ENCODE measurements around the gene NFATC4. TPM values are rescaled to one million over a fixed set of nuclear protein-coding genes. Genes with fewer than 3 reads are reported as not detected.

NFATC4 gene
- total RNA-seq, 2 experiments from 2014 or later, result not detected

DNA sequence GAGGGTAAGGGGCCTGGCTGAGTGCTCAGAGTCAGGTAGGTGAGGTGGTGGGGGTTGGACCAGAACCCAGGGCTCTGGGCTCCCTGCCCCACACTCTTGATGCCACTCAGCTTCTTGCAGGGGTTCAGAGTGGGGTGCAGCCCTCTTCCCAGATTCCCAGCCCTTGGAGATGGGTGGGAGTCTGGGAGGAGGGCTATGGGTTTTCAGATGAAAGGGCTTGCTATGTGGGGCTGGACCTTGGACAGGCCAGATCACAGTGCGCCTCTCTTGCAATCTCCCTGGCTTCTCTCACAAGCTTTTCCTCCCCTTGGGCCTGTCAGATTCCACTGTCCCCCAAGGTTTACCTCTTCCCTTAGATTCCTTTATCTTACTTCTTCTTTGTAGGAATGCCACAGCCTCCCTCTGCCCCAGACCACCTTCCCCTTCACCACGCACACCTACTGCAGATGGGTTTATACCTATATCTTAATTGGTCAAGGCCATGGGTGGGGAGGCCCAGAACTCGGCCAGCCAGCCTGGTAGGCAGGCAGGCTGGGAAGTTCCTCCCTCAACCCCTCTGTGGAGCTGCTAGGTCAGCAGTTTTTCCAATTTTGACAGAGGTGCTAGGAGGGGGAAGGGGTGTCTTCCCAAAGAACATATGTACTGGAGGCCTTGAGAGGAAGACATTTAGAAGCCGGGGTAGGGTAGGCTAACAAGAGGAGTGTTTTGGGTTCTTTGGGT is 32.2 kb downstream of the NFATC4 start:
- POLR2A ChIA-PET, result no interaction called here
- ATAC-seq (ENCODE audit: low read depth) (no peak), DNase-seq (no peak)
- H3K27me3 Mint-ChIP-seq, result peaks cover 53% of the 10 kb centered on the region
- H3K9me3 Mint-ChIP-seq, result no peaks in the 10 kb centered on the region
- H3K27ac Mint-ChIP-seq, result no peak overlapping the region
- no peaks in the 10 kb centered on the region for H3K36me3 Mint-ChIP-seq
- H3K4me3 Mint-ChIP-seq, result peak overlapping the region; percentile 21
- H3K4me1 Mint-ChIP-seq, result peaks cover 9% of the 10 kb centered on the region

DNA sequence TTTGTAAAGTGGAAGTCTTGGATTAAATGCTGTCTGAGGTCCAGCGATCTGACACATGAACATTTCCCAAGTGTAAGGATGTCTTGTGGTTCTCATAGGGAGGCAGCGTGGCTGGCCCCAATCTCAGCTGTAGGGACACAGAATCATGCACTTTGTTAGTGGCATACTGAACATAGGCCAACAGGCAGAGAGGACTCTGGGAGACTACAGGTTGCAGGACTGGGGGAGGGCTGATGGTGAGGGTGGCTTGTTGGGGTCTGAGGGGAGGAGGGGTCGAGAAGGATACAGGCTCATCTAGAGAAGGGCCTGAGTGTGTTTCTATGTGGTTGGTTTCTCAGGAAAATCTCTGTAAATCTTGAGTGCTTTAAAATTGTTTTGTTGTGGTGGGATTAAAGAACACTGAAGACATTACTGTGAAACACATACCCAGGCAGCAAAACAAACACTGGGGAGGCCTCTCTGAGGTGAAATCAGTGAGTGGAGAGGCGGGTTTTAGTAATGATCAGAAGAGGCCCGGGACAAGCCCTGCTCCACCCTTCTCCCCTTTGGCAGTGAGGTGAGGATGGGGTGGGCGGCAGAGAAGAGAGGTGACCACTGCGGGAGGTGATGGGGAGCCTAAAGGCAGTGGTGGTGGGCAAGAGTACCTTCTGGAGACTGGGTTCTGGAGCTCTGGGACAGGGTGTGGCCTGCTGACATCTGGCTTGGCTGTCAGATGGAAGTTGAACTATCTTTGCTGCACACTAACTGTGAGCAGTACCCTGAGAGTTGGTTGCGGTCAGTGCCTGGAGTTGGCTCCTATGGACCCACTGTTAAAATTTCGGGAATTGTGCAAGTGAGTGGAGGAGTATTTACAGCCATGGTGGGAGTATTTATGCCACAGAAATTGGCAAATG is 34.1 kb downstream of the NFATC4 start:
- H3K9me3 Mint-ChIP-seq, result no peaks in the 10 kb centered on the region
- no peak overlapping the region for H3K27ac Mint-ChIP-seq
- no peaks in the 10 kb centered on the region for H3K36me3 Mint-ChIP-seq
- POLR2A ChIA-PET, result no interaction called here
- no peak for ATAC-seq (ENCODE audit: low read depth)
- peaks cover 55% of the 10 kb centered on the region for H3K27me3 Mint-ChIP-seq
- no peak overlapping the region for H3K4me3 Mint-ChIP-seq
- H3K4me1 Mint-ChIP-seq, result peaks cover 4% of the 10 kb centered on the region
- DNase-seq, result no peak

DNA sequence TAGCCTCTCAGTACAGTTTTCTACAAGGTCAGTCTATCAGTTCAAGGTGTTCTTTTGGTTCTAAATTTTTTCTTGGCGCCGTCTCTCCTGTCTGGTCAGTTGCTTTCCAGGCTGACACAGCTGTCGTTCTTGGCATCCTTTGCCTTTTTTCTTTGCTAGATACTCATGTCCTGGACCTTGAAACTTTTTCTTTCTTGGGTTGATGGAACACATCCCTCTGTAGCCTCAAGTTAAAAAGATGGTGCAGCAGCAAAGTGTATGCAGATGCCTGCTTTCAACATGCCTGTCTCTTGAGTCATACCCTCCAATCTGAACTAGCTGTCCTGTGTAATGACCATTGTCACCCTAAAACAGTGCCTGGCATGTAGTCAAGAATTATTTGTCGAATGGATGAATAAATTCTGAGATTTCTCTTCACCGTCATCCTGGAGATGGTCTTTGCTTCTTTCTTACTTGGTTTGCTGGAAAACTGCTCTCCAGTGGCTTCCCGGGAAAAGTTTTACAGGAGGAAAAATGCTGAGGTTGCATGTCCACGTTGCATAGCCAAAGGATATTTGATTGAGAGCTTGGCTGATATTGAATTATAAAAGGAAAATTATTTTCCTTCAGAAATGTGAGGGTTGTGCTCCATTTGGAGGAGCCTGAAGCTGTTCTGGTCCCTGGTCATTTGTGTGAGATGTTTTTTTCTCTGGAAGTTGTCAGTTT is 35.5 kb downstream of the NFATC4 start:
- Mint-ChIP-seq H3K4me3 (no peak overlapping the region), H3K36me3 (no peaks in the 10 kb centered on the region), H3K27ac (no peak overlapping the region), H3K27me3 (peaks cover 52% of the 10 kb centered on the region), H3K4me1 (peaks cover 4% of the 10 kb centered on the region), H3K9me3 (no peaks in the 10 kb centered on the region)
- ATAC-seq (ENCODE audit: low read depth) (no peak), DNase-seq (no peak)
- POLR2A ChIA-PET, result no interaction called here

DNA sequence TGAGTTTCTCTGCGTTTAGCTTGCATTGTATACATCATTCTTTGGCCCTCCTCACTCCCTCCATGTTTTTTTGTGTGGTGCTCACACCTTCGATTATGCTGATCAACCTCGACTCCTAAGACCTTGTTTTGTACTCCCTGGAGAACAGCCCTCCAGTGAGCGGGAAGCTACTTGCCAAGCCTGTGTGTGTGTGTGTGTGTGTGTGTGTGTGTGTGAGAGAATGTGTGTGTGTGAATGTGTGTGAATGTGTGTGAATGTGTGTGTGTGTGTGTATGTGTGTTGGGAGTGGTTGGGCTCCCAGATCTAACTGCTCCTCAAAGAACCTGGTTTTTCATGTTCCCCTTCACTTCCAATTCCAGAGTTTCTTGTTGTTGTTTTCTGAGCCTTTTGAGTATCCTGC is 36.8 kb downstream of the NFATC4 start:
- Mint-ChIP-seq H3K4me3 (no peak overlapping the region), H3K27ac (no peak overlapping the region), H3K9me3 (no peaks in the 10 kb centered on the region), H3K27me3 (peaks cover 53% of the 10 kb centered on the region), H3K4me1 (no peaks in the 10 kb centered on the region), H3K36me3 (no peaks in the 10 kb centered on the region)
- POLR2A ChIA-PET, result interaction anchor here (2.2 kb wide), 1 partner anchor 25 kb away, joined by 5 read pairs; the partner anchor contains the start of gene KHNYN
- DNase-seq (no peak), ATAC-seq (ENCODE audit: low read depth) (no peak)

DNA sequence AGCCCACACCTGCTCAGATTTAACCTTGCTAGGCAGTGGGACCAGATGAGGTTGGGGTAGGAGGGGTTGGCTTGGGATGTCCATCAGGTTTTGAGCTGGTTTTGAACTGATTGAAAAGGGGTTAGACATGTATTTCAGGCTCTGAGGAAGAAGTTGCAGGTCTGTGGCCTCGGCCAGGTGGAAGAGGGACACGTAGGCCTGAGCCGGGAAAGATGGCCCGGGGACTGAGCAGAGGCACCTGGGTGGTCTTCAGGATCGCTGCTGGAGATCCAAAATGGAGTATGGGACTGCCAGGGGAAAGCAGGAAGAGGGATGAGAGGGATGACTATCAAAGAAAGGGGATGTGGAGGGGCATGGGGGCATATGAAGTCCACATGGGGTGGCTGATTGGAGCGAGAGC is 38.4 kb downstream of the NFATC4 start:
- Mint-ChIP-seq H3K27ac (no peak overlapping the region), H3K4me3 (no peak overlapping the region), H3K27me3 (peaks cover 48% of the 10 kb centered on the region), H3K9me3 (no peaks in the 10 kb centered on the region), H3K36me3 (no peaks in the 10 kb centered on the region), H3K4me1 (no peaks in the 10 kb centered on the region)
- no peak for ATAC-seq (ENCODE audit: low read depth)
- DNase-seq, result no peak
- POLR2A ChIA-PET, result no interaction called here

DNA sequence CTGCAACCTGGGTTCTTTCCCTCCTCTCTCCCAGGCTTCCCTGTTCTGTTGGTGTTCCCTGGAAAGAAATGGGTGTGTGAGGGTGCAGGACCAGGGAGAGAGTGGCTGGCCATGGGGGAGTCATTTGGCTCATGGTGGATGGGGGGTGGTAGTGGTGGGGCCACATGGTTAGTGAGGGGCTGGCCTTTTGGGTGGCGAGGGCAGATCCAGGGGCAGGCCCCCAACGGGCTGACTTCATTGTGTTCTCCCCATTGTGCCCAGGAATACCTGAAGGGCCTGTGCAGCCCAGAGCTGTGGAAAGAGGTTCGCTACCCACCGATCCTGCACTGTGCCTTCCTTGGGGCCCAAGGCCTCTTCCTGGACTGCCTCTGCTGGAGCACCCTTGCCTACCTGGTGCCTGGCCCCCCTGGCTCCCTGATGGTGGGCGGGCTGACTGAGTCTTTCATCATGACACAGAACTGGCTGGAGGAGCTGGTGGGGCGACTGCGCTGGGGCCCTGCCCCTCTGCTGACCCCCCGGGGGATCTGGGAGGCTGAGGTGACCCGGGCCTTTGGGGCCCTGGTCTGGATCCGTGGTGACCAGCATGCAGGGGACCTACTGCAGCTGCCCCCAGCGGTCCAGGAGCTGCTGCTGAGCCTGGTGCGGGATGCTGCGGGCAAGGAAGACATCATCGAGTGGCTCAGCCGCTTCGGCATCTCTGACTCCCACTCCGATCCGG is 39.8 kb downstream of the NFATC4 start:
- Mint-ChIP-seq H3K27me3 (peaks cover 40% of the 10 kb centered on the region), H3K4me1 (no peaks in the 10 kb centered on the region), H3K4me3 (no peak overlapping the region), H3K27ac (no peak overlapping the region), H3K9me3 (no peaks in the 10 kb centered on the region), H3K36me3 (no peaks in the 10 kb centered on the region)
- DNase-seq, result no peak
- no peak for ATAC-seq (ENCODE audit: low read depth)
- POLR2A ChIA-PET, result interaction anchor here (0.6 kb wide), 1 partner anchor 194 kb away, joined by 3 read pairs; no protein-coding TSS in a partner anchor

DNA sequence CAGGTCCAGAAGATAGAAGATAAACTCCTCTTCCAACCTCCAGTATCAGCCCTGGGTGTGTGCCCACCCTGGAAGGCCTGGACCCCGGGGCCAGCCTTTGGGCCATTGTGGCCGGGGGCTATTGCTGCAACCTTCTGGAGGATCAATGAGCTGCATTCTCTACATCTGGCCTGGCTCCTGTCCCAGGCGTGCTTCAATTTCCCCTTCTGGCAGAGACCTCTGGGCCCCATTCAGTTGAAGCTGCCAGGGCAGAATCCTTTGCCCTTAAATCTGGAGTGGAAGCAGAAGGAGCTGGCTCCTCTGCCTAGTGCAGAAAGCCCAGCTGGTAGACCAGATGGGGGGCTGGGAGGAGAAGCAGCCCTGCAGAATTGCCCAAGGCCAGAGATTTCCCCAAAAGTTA is 40.8 kb downstream of the NFATC4 start:
- Mint-ChIP-seq H3K9me3 (no peaks in the 10 kb centered on the region), H3K4me3 (no peak overlapping the region), H3K27ac (no peak overlapping the region), H3K36me3 (no peaks in the 10 kb centered on the region), H3K4me1 (no peaks in the 10 kb centered on the region), H3K27me3 (peaks cover 31% of the 10 kb centered on the region)
- DNase-seq, result no peak
- no peak for ATAC-seq (ENCODE audit: low read depth)
- POLR2A ChIA-PET, result interaction anchor here (1.6 kb wide), 1 partner anchor 21 kb away, joined by 7 read pairs; the partner anchor contains the start of genes CBLN3 and KHNYN

DNA sequence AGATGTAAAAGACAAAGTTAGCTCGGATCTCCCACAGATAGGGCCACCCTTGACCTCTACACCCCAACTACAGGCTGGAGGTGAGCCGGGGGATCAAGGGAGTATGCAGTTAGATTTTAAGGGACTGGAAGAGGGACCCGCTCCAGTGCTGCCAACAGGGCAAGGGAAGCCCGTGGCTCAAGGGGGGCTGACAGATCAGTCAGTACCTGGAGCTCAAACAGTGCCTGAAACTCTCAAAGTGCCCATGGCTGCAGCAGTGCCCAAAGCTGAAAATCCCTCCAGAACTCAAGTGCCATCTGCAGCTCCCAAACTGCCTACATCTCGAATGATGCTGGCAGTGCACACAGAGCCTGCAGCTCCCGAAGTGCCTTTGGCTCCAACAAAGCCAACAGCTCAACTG is 41.2 kb downstream of the NFATC4 start:
- Mint-ChIP-seq H3K9me3 (no peaks in the 10 kb centered on the region), H3K27me3 (peaks cover 31% of the 10 kb centered on the region), H3K27ac (no peak overlapping the region), H3K4me1 (no peaks in the 10 kb centered on the region), H3K36me3 (no peaks in the 10 kb centered on the region), H3K4me3 (no peak overlapping the region)
- POLR2A ChIA-PET, result interaction anchor here (1.6 kb wide), 1 partner anchor 21 kb away, joined by 7 read pairs; the partner anchor contains the start of genes CBLN3 and KHNYN
- no peak for ATAC-seq (ENCODE audit: low read depth)
- no peak for DNase-seq

DNA sequence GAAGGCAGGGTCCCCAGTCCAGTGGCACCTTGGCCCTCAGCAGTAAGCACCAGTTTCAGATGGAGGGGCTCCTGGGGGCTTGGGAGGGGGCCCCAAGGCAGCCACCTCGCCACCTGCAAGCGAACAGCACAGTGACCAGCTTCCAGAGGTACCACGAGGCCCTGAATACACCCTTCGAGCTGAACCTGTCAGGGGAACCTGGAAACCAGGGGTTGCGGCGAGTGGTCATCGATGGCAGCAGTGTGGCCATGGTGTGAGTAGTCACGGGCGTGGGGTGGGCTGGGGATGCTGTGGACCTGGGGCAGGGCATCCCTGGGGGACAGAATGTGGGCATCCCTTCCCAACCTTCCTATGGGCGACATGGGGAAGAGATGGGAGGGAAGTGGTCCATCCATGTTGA is 42.0 kb downstream of the NFATC4 start:
- POLR2A ChIA-PET, result interaction anchor here (0.6 to 1.6 kb wide), 2 partner anchors 15 to 20 kb away, joined by 3 to 7 read pairs; partner anchors contain the start of genes CBLN3 and KHNYN
- H3K27me3 Mint-ChIP-seq, result peaks cover 23% of the 10 kb centered on the region
- H3K27ac Mint-ChIP-seq, result no peak overlapping the region
- no peaks in the 10 kb centered on the region for H3K36me3 Mint-ChIP-seq
- no peaks in the 10 kb centered on the region for H3K9me3 Mint-ChIP-seq
- ATAC-seq (ENCODE audit: low read depth) (no peak), DNase-seq (no peak)
- H3K4me1 Mint-ChIP-seq, result no peaks in the 10 kb centered on the region
- no peak overlapping the region for H3K4me3 Mint-ChIP-seq

DNA sequence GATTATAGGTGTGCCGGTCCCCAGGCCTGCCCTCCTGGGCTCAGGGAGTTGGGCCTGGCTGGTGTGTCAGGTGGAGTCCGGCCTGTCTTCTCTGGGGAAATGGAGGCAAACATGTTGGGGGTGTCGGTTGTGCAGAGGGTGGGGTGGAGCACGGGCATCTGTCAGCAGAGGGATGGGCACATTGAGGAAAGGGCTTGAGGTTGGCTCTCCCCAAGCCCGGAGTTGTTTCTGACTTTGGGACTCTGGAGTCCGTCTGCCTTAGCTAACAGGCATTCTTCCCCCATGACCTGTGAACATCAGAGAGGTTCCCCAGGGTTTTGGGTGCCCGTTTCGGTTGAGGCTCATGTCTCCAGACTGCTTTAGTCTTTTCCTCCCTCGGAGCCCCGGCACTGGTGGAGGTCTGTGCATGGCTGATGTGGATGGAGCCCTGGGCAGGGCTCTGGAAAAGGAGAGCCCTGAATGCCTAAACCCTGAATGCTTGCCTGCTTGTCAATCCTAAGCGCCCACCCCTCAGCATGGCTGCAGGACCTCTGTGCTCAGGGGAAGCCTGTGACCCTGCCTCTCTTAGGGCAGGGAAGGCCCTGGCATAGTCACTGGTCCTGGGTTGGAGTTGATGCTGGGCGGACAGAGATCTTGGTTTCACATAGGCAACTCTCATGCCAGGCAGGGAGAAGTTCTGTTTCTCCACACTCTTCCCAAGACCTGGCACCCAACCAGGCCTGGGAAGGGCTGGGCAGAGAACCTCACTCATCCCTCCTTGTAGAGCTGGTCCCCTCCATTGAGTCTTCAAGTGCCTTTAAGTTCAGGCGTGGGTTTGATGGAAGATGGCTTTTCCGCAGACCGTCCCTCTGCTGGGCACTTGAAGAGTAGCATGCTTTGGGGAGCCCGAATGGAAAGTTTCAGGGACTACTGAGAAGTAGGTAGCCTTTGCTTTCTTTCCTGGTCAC is 43.7 kb downstream of the NFATC4 start:
- Mint-ChIP-seq H3K36me3 (no peaks in the 10 kb centered on the region), H3K27ac (no peak overlapping the region), H3K9me3 (no peaks in the 10 kb centered on the region), H3K27me3 (peaks cover 15% of the 10 kb centered on the region), H3K4me1 (no peaks in the 10 kb centered on the region), H3K4me3 (no peak overlapping the region)
- POLR2A ChIA-PET, result no interaction called here
- DNase-seq (no peak), ATAC-seq (ENCODE audit: low read depth) (peak; percentile 41)

DNA sequence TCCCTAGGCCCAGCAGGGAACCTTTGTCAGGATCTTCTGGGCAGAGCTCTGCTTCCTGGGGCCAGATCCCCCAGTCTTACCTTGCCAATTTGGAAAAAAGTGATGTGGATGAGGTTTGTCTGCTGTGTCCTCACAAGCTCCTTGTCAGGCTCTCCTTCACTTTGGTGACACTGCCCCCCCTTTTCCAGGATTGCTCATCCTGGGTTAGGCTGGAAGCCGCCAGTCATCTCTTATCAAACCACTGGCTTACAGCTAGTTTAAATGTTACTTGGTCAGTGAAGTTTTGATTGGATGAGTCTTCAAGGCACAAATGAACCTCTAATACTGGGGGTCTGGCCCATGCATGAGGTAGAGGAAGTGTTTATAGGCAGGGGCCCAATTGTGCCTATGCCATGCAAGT is 46.1 kb downstream of the NFATC4 start:
- POLR2A ChIA-PET, result no interaction called here
- peaks cover 8% of the 10 kb centered on the region for H3K27me3 Mint-ChIP-seq
- H3K36me3 Mint-ChIP-seq, result no peaks in the 10 kb centered on the region
- no peak overlapping the region for H3K27ac Mint-ChIP-seq
- no peaks in the 10 kb centered on the region for H3K4me1 Mint-ChIP-seq
- ATAC-seq (ENCODE audit: low read depth) (no peak), DNase-seq (no peak)
- H3K4me3 Mint-ChIP-seq, result no peak overlapping the region
- H3K9me3 Mint-ChIP-seq, result no peaks in the 10 kb centered on the region

DNA sequence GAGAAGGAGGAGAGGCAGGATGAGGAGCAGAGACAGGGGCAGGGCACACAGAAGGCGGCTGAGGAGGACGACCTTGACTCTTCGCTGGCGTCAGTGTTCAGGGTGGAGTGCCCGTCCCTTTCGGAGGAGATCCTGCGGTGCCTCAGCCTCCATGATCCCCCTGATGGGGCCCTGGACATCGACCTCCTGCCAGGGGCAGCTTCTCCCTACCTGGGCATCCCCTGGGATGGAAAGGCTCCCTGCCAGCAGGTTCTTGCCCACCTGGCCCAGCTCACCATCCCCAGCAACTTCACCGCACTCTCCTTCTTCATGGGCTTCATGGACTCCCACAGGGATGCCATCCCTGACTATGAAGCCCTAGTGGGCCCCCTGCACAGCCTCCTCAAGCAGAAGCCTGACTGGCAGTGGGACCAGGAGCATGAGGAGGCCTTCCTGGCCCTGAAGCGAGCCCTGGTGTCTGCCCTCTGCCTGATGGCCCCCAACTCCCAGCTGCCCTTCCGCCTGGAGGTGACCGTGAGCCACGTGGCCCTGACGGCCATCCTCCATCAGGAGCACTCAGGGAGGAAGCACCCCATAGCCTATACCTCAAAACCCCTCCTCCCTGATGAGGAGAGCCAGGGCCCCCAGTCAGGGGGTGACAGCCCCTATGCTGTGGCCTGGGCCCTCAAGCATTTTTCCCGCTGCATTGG is 46.9 kb downstream of the NFATC4 start:
- Mint-ChIP-seq H3K27me3 (peaks cover 12% of the 10 kb centered on the region), H3K4me3 (no peak overlapping the region), H3K36me3 (no peaks in the 10 kb centered on the region), H3K27ac (no peak overlapping the region), H3K4me1 (no peaks in the 10 kb centered on the region), H3K9me3 (no peaks in the 10 kb centered on the region)
- ATAC-seq (ENCODE audit: low read depth) (no peak), DNase-seq (no peak)
- POLR2A ChIA-PET, result no interaction called here

Measured in activated naive CD8-positive, alpha-beta T cell treated with anti-CD3 and anti-CD28 coated beads, Interleukin-2, amount 10 ng/mL, durations not matched to agents 7 days and 5 days (primary cell).